SK-N-SH treated with all-trans-retinoic acid at 6 μM for 48 hours (cell line): ENCODE measurements around the gene AZIN2.

Experiments
- CREB5 ChIP-seq: fragments of 250-450 bp; sonication (Bioruptor Pico); IDR thresholded peaks from 2 replicates; pipeline ENCODE4 v1.5.1; 2020; ENCODE audit warnings: low read depth, mild to moderate bottlenecking, moderate library complexity
- CSDC2 ChIP-seq: fragments of 250-450 bp; sonication (Bioruptor Pico); IDR thresholded peaks from 2 replicates; pipeline ENCODE4 v1.5.0; 2020; ENCODE audit warnings: mild to moderate bottlenecking, moderate library complexity
- PATZ1 ChIP-seq: fragments of 250-450 bp; sonication (Bioruptor Pico); IDR thresholded peaks from 2 replicates; pipeline ENCODE4 v1.8.0; 2020; ENCODE audit warnings: mild to moderate bottlenecking, moderate library complexity, borderline replicate concordance
- POU6F1 ChIP-seq: fragments of 250-450 bp; sonication (Bioruptor Pico); IDR thresholded peaks from 2 replicates; pipeline ENCODE4 v1.8.0; 2021; ENCODE audit warnings: low read depth, mild to moderate bottlenecking, moderate library complexity, borderline replicate concordance
- RARB ChIP-seq: fragments of 250-450 bp; sonication (Bioruptor Pico); IDR thresholded peaks from 2 replicates; pipeline ENCODE4 v1.8.0; 2021; ENCODE audit warnings: mild to moderate bottlenecking, moderate library complexity
- SNAI2 ChIP-seq: fragments of 250-450 bp; sonication (Bioruptor Pico); IDR thresholded peaks from 2 replicates; pipeline ENCODE4 v1.5.0; 2020; ENCODE audit warnings: mild to moderate bottlenecking, moderate library complexity
- ZFP3 ChIP-seq: fragments of 250-450 bp; sonication (Bioruptor Pico); IDR thresholded peaks from 2 replicates; pipeline ENCODE4 v1.5.0; 2020; ENCODE audit warnings: mild to moderate bottlenecking, moderate library complexity

- TF ChIP-seq PATZ1 (CRISPR knock-in tag) = no peak
- TF ChIP-seq CREB5 = no peak
- no peak for TF ChIP-seq SNAI2
- no peak for TF ChIP-seq RARB (CRISPR knock-in tag)
- TF ChIP-seq ZFP3 (CRISPR knock-in tag) = no peak
- TF ChIP-seq CSDC2 (CRISPR knock-in tag) = no peak
- TF ChIP-seq POU6F1 (CRISPR knock-in tag) = no peak
Observed at GRCh38 chr1:33049371-33049770, 31.6 kb upstream of the AZIN2 start.
